GM12892 (cell line): ENCODE measurements around the gene AP5B1.
A peak's percentile ranks its signal among the peaks of the same experiment; 100 is the strongest.

Experiments
- DNase-seq: peaks from one replicate; pipeline ENCODE4 v3.0.0; 2011; ENCODE audit not compliant: insufficient read length
- FAIRE-seq: peaks from 2 replicates; lab custom pipeline; 2011; peaks lifted over from hg19 to GRCh38; lab: Jason Lieb, UNC
- POLR2A ChIP-seq: IDR thresholded peaks from 2 replicates; pipeline ENCODE4 v1.6.1; 2011; ENCODE audit warnings: low read depth, low read length, control low read depth
- POLR2AphosphoS5 ChIP-seq: IDR thresholded peaks from 2 replicates; pipeline ENCODE4 v1.6.1; 2011; ENCODE audit warnings: low read depth, low read length, control low read depth
- TAF1 ChIP-seq: IDR thresholded peaks from 2 replicates; pipeline ENCODE4 v1.6.1; 2011; ENCODE audit warnings: low read depth, mild to moderate bottlenecking, control low read depth, low read length, borderline replicate concordance

Gene AP5B1

DNA sequence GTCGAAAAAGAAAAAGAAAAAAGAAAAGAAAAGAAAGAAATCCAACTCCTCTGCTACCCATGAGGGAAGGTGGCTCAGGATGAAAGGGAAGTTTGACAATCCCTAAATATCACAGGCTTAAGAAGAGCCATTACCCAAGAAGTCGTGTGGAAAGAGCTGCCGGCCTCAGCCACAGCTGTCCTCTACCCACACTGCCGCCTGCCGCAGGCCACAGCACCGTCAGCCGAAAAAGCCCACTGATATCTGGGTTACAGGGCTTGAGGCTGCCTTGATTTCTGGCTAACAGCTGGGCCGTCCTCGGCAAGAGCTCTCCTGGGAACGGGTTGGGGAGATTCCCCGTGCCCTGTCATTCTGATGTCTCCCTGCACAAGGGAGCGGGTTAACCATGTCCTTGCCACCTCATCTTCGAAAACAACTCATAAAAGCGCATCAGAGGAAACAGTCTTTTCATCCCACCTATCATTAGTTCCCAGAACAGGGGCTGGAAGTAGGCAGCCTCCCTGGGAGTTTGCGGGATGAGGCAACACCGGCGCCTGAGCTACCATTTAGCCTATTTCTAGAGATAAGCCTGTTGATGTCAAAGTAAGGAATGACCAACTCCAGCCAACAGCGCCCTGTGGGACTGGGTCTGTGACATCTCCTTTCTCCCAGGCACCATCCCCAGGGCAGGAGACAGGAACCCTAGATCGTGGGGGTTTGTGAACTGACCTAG, 31.1 kb upstream of the AP5B1 start:
- no peak for DNase-seq
- peak; percentile 51 for FAIRE-seq
- TF ChIP-seq POLR2AphosphoS5 (no peak), TAF1 (no peak), POLR2A (no peak)

DNA sequence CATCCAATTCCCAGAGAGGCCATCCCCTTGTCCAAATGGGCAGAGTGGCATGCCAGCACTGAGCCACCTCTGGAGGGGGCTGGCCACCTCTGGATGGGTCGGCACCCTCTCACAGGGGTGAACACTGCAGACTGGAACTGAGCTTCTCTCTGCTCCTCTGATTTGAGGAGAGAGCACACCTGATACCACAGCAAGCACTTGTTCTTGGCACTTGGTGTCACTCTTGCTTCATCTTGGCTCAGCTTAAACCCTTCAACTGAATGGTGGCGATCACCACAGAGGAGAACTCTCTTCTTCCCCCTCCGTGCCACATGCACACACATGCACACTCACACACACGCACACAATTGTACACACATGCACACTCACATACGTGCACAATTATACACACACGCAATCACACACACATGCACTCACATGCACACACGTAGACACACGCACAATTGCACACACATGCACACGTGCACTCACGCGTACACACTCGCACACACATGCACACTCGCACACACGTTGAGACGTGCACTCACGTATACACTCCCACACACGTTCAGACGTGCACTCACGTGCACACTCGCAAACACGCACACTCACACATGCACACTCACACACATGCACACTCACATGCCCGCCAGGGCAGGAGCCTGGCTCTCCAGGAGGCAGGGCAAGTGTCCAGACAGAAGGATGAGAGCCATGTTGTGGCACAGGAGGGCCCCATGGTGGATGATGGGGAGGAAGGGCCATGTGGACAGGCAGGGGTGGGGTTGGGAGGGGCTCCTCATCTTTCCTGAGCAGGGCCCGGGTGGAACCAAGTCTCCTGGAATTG, 29.5 kb upstream of the AP5B1 start:
- peak; percentile 53 for FAIRE-seq
- DNase-seq, result no peak
- TF ChIP-seq POLR2AphosphoS5 (peak; percentile 67; the same call in 1 of the 2 replicates), TAF1 (no peak)

DNA sequence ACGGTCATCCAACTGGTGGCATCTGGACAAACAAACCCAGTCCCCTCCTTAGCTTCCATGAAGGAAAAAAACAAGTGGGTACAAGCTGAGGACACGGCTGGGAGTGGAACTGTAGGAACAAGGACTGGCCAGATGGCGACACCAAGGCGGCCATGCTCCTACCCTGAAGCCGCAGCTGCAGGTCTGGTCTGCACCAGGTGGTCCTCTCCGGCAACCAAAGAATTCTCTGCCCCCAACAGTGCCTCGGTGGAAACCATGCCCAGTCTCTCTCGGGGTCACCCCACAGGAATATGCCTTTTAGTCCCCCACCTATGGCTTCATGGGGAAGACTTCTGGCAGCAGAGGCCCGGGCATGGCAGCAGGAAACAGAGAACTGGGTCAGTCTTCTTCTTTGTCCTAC, 28.7 kb upstream of the AP5B1 start:
- DNase-seq, result no peak
- no peak for FAIRE-seq
- no peak for TF ChIP-seq POLR2AphosphoS5
- no peak for TF ChIP-seq POLR2A
- no peak for TF ChIP-seq TAF1

DNA sequence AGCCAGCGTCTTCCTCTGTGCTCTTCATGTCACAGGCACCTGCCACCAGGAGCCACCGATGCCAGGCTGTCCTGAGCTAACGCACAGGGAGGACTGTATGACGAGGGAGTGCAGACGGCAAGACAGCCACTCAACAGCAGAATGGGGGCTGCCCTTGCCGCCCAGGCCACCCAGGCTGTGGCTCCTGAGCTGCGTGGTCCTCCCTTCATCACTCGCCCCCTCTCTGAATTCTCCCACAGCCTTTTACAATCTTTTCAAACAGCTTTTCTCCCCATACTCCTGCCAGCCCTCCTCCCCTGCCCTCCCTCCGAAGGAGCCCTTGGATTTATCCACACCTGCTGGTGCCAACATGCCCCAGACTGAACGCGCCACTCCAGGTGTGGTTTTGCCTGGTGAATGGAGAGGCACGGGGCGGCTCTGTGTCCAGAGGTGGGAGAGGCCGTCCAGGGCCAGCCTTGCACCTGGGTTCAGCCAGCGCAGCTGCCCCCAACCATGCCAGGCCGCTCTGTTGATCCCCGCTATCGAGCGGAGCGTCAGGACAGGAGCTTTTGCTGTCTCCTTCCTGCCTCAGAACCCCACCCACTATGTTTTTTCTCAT, 28.1 kb upstream of the AP5B1 start:
- FAIRE-seq (no peak), DNase-seq (no peak)
- TF ChIP-seq POLR2AphosphoS5, result no peak
- TF ChIP-seq TAF1, result no peak
- no peak for TF ChIP-seq POLR2A

DNA sequence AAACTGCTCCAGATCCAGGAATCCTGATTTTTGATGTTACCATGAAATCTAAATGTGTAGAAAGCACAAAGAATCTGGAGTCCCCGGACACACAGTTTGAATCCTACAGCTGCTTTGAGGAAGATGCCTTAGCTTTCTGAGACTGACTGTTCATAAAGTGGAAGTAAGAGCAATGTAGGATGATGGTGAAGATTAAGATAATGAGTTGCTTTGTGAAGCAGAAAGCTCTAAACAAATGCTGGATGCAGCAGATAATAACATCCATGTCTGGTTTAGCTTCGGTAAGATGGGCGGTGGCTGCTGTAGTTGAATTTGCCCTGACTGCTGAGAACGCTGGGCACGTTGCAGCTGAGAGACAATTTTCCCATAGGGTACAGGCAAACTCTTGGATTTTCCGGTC, 26.2 kb upstream of the AP5B1 start:
- no peak for DNase-seq
- FAIRE-seq, result no peak
- no peak for TF ChIP-seq POLR2A
- no peak for TF ChIP-seq POLR2AphosphoS5
- TF ChIP-seq TAF1, result no peak

DNA sequence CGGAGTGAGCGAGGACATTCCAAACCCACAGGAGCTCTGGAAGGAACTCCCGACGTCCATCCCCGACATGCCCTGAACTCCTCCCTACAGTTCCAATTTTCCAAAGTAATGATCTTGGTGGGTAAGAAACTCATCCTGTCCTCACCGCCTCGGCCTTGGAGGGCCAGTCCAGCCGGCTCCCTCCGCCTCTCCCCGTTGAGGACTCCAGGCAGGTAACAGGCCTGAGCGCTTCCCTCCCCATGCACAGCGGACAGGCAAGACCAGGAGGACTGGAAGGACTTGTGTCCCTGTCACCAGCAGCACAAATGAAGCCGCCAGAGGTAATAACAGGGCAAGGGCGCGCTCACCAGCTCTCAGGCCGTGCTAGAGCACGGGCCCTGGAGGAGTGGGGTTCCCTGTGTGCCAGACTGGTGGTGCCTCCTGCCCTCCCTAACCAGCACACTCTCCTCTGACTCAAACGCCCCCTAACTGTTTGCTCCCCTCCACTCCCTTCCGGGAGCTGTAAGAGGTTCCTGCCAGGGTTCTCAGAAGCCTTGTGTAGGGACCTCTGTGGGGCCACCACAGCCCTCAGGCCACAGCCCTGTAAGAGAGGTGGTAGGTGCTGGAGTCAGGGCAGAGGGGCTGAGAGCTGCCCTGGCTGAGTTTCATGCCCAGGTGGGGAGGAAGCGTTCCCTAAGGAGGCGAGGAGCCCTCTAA, 23.2 kb upstream of the AP5B1 start:
- no peak for DNase-seq
- FAIRE-seq, result peak; percentile 48
- TF ChIP-seq POLR2A (no peak), TAF1 (no peak), POLR2AphosphoS5 (no peak)

DNA sequence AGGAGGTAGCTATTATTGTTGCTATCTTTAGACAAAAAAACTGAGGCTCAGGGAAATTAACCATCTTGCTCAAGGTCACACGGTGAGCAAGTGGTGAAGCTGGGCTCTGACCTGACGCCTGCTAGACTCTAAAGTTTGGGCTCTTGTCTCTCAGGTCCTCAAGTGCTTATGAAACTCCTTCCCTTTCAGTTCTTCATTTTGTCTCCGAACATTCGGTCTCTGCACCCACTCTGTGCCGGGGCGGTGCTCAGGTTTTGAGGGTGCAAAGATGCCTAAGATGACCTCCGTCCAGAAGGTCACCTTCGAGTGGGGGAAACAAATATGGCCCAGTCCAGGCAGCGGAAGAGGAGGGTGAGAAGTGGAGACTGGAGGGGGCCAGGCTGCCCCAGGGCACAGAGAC, 22.1 kb upstream of the AP5B1 start:
- TF ChIP-seq POLR2AphosphoS5, result no peak
- no peak for TF ChIP-seq TAF1
- no peak for TF ChIP-seq POLR2A
- no peak for DNase-seq
- FAIRE-seq, result peak; percentile 99

DNA sequence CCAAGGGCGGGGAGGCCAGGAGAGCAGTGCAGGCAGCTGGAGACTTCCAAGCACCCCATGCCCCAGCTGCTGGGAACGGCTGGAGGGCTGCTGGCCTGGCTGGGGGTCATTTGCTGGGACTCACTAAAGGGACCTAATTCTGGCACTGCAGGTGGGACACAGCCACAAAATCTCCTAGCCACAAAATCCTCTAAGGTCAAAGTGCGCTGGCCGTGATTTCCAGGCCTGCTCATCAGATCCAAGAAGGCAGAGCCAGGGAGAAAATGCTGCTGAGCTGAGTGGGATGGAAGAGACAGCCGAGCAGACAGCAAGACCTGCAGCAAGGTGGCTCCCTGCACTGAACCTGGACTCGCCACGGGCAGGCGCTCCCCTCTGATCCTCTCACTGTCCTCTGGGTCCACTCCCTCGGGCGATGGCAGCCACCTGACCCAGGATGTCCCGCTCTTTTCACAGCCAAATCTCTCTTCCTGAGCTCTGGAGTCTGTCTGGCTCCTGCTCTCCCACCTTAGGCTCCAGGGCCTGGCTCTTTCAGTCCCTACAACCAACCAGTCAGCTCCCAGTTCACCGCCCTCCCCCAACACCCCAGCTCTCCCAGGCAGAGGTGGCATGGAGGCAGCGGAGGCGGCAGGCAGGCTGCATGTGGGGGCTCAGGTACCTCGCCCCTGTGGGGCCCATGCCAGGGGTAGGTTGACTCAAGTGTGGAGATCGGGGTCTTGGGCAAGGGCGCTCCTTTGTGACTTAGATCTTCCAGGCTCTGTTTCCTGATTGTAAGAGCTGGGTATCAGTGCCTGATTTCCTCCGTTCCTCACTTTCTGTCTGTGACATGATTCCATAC, 20.6 kb upstream of the AP5B1 start:
- DNase-seq, result no peak
- TF ChIP-seq POLR2AphosphoS5 (no peak), TAF1 (no peak), POLR2A (no peak)
- no peak for FAIRE-seq

DNA sequence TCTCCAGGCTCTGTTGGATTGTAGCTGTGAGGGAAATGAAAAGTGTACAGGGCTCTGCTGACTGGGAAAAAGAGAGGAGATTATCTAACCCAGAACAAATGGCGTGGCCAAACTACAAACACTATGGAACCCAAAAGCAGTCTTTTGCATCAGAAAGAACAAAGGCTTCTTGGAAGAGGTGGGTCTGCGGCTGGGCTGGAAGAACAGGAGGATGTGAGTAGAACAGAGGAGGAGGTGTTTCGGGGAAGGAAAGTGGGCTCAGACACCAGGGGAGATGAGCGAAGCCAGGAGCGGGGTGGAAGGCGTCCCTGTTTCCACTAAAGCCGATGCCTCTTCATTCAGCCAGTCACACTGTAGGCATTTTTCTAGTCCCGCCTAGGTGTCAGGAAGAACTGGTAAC, 18.1 kb upstream of the AP5B1 start:
- no peak for DNase-seq
- peak; percentile 30 for FAIRE-seq
- no peak for TF ChIP-seq POLR2A

DNA sequence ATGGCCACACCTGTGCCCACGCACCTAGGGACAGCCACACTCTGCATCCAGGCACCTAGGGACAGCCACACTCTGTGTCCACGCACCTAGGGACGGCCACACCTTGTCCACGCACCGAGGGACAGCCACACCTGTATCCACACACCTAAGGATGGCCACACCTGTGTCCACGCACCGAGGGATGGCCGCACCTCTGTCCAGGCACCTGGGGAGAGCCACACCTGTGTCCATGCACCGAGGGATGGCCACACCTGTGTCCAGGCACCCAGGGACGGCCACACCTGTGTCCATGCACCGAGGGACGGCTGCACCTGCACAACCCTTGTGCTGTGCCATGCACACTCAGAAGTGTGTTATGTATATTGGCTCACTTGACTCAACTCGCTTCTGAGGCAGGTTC, 16.9 kb upstream of the AP5B1 start:
- DNase-seq (no peak), FAIRE-seq (peak; percentile 36)
- TF ChIP-seq TAF1 (no peak), POLR2A (no peak), POLR2AphosphoS5 (no peak)
